ENCODE data around the gene PRL. TPM values are rescaled to one million over a fixed set of nuclear protein-coding genes. Genes with fewer than 3 reads are reported as not detected.

The PRL gene
- total and polyA plus RNA-seq, 2 experiments from 2014 or later = not detected

DNA sequence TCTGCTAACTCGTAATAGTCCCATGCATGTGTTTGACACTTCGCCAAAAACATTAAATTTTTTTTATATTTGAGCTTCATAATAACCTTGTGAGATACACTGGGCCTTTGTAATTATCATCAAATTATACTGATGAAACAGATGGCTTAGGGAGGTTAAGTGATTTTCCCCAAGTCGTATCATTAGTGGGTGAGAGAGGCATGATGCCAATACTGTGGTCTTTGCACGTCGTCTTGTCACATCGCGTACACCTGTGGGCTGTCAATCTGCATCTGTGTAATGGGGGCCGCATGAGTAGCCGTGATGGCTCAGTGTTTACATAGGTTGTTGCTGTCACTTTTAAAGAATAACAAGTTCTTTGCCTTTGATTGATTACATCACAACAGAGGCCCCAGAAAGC lies 1.7 kb downstream of the PRL start:
- no peak overlapping the region for H2AFZ ChIP-seq
- no peak for ATAC-seq
- H3K4me3 Mint-ChIP-seq = no peak overlapping the region
- no peak overlapping the region for H3K27ac Mint-ChIP-seq
- TF ChIP-seq, protein P1, sequence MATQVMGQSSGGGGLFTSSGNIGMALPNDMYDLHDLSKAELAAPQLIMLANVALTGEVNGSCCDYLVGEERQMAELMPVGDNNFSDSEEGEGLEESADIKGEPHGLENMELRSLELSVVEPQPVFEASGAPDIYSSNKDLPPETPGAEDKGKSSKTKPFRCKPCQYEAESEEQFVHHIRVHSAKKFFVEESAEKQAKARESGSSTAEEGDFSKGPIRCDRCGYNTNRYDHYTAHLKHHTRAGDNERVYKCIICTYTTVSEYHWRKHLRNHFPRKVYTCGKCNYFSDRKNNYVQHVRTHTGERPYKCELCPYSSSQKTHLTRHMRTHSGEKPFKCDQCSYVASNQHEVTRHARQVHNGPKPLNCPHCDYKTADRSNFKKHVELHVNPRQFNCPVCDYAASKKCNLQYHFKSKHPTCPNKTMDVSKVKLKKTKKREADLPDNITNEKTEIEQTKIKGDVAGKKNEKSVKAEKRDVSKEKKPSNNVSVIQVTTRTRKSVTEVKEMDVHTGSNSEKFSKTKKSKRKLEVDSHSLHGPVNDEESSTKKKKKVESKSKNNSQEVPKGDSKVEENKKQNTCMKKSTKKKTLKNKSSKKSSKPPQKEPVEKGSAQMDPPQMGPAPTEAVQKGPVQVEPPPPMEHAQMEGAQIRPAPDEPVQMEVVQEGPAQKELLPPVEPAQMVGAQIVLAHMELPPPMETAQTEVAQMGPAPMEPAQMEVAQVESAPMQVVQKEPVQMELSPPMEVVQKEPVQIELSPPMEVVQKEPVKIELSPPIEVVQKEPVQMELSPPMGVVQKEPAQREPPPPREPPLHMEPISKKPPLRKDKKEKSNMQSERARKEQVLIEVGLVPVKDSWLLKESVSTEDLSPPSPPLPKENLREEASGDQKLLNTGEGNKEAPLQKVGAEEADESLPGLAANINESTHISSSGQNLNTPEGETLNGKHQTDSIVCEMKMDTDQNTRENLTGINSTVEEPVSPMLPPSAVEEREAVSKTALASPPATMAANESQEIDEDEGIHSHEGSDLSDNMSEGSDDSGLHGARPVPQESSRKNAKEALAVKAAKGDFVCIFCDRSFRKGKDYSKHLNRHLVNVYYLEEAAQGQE (IDR thresholded peaks at IDR 0.05; ENCODE audit: unreplicated experiment) = no peak
- TF ChIP-seq ZNF114 (CRISPR knock-in tag; IDR thresholded peaks at IDR 0.05) = no peak
- no peak for TF ChIP-seq POLR2AphosphoS5 (IDR thresholded peaks at IDR 0.05; ENCODE audit: low read depth)
- TF ChIP-seq, protein P2, sequence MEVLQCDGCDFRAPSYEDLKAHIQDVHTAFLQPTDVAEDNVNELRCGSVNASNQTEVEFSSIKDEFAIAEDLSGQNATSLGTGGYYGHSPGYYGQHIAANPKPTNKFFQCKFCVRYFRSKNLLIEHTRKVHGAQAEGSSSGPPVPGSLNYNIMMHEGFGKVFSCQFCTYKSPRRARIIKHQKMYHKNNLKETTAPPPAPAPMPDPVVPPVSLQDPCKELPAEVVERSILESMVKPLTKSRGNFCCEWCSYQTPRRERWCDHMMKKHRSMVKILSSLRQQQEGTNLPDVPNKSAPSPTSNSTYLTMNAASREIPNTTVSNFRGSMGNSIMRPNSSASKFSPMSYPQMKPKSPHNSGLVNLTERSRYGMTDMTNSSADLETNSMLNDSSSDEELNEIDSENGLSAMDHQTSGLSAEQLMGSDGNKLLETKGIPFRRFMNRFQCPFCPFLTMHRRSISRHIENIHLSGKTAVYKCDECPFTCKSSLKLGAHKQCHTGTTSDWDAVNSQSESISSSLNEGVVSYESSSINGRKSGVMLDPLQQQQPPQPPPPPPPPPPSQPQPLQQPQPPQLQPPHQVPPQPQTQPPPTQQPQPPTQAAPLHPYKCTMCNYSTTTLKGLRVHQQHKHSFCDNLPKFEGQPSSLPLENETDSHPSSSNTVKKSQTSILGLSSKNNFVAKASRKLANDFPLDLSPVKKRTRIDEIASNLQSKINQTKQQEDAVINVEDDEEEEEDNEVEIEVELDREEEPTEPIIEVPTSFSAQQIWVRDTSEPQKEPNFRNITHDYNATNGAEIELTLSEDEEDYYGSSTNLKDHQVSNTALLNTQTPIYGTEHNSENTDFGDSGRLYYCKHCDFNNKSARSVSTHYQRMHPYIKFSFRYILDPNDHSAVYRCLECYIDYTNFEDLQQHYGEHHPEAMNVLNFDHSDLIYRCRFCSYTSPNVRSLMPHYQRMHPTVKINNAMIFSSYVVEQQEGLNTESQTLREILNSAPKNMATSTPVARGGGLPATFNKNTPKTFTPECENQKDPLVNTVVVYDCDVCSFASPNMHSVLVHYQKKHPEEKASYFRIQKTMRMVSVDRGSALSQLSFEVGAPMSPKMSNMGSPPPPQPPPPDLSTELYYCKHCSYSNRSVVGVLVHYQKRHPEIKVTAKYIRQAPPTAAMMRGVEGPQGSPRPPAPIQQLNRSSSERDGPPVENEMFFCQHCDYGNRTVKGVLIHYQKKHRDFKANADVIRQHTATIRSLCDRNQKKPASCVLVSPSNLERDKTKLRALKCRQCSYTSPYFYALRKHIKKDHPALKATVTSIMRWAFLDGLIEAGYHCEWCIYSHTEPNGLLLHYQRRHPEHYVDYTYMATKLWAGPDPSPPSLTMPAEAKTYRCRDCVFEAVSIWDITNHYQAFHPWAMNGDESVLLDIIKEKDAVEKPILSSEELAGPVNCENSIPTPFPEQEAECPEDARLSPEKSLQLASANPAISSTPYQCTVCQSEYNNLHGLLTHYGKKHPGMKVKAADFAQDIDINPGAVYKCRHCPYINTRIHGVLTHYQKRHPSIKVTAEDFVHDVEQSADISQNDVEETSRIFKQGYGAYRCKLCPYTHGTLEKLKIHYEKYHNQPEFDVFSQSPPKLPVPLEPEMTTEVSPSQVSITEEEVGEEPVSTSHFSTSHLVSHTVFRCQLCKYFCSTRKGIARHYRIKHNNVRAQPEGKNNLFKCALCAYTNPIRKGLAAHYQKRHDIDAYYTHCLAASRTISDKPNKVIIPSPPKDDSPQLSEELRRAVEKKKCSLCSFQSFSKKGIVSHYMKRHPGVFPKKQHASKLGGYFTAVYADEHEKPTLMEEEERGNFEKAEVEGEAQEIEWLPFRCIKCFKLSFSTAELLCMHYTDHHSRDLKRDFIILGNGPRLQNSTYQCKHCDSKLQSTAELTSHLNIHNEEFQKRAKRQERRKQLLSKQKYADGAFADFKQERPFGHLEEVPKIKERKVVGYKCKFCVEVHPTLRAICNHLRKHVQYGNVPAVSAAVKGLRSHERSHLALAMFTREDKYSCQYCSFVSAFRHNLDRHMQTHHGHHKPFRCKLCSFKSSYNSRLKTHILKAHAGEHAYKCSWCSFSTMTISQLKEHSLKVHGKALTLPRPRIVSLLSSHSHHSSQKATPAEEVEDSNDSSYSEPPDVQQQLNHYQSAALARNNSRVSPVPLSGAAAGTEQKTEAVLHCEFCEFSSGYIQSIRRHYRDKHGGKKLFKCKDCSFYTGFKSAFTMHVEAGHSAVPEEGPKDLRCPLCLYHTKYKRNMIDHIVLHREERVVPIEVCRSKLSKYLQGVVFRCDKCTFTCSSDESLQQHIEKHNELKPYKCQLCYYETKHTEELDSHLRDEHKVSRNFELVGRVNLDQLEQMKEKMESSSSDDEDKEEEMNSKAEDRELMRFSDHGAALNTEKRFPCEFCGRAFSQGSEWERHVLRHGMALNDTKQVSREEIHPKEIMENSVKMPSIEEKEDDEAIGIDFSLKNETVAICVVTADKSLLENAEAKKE (CRISPR knock-in tag; IDR thresholded peaks at IDR 0.05) = no peak
- no peak for TF ChIP-seq EZH2 (IDR thresholded peaks at IDR 0.05; ENCODE audit: low read depth, unreplicated experiment)
- no peak for TF ChIP-seq CREB1 (CRISPR knock-in tag; IDR thresholded peaks at IDR 0.05; ENCODE audit: low read depth)
- no peak for TF ChIP-seq EZH2phosphoT487 (IDR thresholded peaks at IDR 0.05; ENCODE audit: unreplicated experiment)
- no peaks in the 10 kb centered on the region for H3K27me3 Mint-ChIP-seq (ENCODE audit: insufficient read depth, low read depth, poor library complexity)
- no peak overlapping the region for H3K4me2 ChIP-seq
- H3F3A ChIP-seq (replicated peaks; ENCODE audit: low read depth) = no peaks in the 10 kb centered on the region
- H3K36me3 Mint-ChIP-seq (ENCODE audit: low read depth) = no peaks in the 10 kb centered on the region
- H4K20me1 ChIP-seq (replicated peaks; ENCODE audit: insufficient read depth) = no peaks in the 10 kb centered on the region
- no peaks in the 10 kb centered on the region for H3K9me2 ChIP-seq (ENCODE audit: insufficient read depth)
- no peak overlapping the region for H3K27ac ChIP-seq (ENCODE audit: low read depth)
- H3K79me2 ChIP-seq (replicated peaks; ENCODE audit: insufficient read depth) = no peaks in the 10 kb centered on the region
- H3K4me1 Mint-ChIP-seq = peaks cover 5% of the 10 kb centered on the region; the same call in 2 of the 3 replicates
- H3K36me3 ChIP-seq (ENCODE audit: insufficient read depth) = no peaks in the 10 kb centered on the region
- no peak overlapping the region for H3K4me3 ChIP-seq
- H3K27me3 ChIP-seq (ENCODE audit: insufficient read depth) = no peaks in the 10 kb centered on the region
- no peaks in the 10 kb centered on the region for H3K9me3 Mint-ChIP-seq
- H3K4me1 ChIP-seq (ENCODE audit: insufficient read depth) = peaks cover 4% of the 10 kb centered on the region; the same call in 1 of the 2 replicates
- DNase-seq (ENCODE audit: low spot score) = no peak

Measured in GM23338 (cell line).